Psoas muscle (tissue), 8 donors: Measurements from ENCODE around the gene CBY3. TPM values are rescaled to one million over a fixed set of nuclear protein-coding genes. Genes with fewer than 3 reads are reported as not detected.
"Not testable (repeated sequence)": the region's sequence is repeated elsewhere in the genome, so short reads cannot be mapped to it uniquely, and the experiment has no call there.

Source experiments
- ATAC-seq, 4 donors: fragments of 200-7000 bp; cut with Tn5 transposase; one replicate each; pipeline ENCODE4 v1.9.1; 2020; ENCODE audit warnings: moderate library complexity in 3 of 4, mild to moderate bottlenecking in 2 of 4
- DNase-seq, 2 donors: peaks; one replicate each; pipeline ENCODE4 v3.0.0-alpha.2; 2020
- H3K27ac ChIP-seq: fragments of 200-600 bp; one replicate; pipeline ENCODE4 v1.8.0; 2022
- H3K27me3 ChIP-seq, 3 donors: fragments of 200-600 bp in 1 of 3; one replicate each; pipeline versions ENCODE4 v1.6.1 to v1.8.0; 2013 to 2022; ENCODE audit warnings: low read length in 2 of 3, mild to moderate bottlenecking in 2 of 3, moderate library complexity in 1 of 3; ENCODE audit not compliant: insufficient read depth in 3 of 3
- H3K36me3 ChIP-seq, 2 donors: fragments of 200-600 bp in 1 of 2; one replicate each; pipeline versions ENCODE4 v1.6.1 to v1.8.0; 2013 to 2022; ENCODE audit warnings: low read depth in 1 of 2, mild to moderate bottlenecking in 1 of 2, moderate library complexity in 1 of 2; ENCODE audit not compliant: insufficient read depth in 1 of 2
- H3K4me1 ChIP-seq: fragments of 200-600 bp; one replicate; pipeline ENCODE4 v1.8.0; 2022
- H3K4me3 ChIP-seq: fragments of 200-600 bp; one replicate; pipeline ENCODE4 v1.8.0; 2022; ENCODE audit warnings: mild to moderate bottlenecking
- H3K9me3 ChIP-seq: fragments of 200-600 bp; one replicate; pipeline ENCODE4 v1.8.0; 2022
- WGBS, 3 donors: extraction: QIAGEN DNeasy Blood & Tissue Kit; methylation state at CpG; one replicate each; pipeline versions ENCODE4 v1.1.6 to v1.1.7; 2013; 5-methylcytosine and 5-hydroxymethylcytosine counted together
- intact Hi-C, 2 donors: fragments of 100-400 bp; cut with DNase I; formaldehyde crosslinking; loops; one replicate each; pipeline versions ENCODE4 v1.11.0 to v1.14.2; 2022
- polyA plus RNA-seq, 3 donors: library from polyadenylated mRNA; stranded (reverse); fragments of 200-250 nt; gene quantifications; one replicate each; pipeline ENCODE4 v1.2.3, GENCODE V29; 2013
- total RNA-seq, 4 donors: library from RNA; stranded (reverse); fragmentation: NEBNext Ultra II Directional in 2 of 4; extraction: Animal tissue kit (Norgen Biotek cat#: 25700) in 2 of 4; gene quantifications; one replicate each; pipeline versions ENCODE4 v1.2.1 to v1.2.4, GENCODE V29; 2021 to 2023
- TF ChIP-seq, protein P1 (sequence below): fragments of 200-600 bp; IDR thresholded peaks from one replicate; pipeline ENCODE4 v1.8.0; 2022; ENCODE audit warnings: antibody characterized with exemption
- donor health status: healthy with polysubstance abuse.
- donor health status: DM: no; HTN: no; CAD: no; lungs with moderate emphysema.
- donor health status: Bipolar disorder and iron deficiency.
- donor health status: healthy.
- donor health status: DM: yes; HTN: yes; CAD: no.
- donor health status: DM: no; HTN: no; CAD: no.
- donor health status: DM: no; HTN: no; CAD: no.
- donor health status: DM: yes; HTN: yes; CAD: no.

Gene CBY3
- total and polyA plus RNA-seq, 7 donors: 0.16 TPM; not detected in 6

DNA sequence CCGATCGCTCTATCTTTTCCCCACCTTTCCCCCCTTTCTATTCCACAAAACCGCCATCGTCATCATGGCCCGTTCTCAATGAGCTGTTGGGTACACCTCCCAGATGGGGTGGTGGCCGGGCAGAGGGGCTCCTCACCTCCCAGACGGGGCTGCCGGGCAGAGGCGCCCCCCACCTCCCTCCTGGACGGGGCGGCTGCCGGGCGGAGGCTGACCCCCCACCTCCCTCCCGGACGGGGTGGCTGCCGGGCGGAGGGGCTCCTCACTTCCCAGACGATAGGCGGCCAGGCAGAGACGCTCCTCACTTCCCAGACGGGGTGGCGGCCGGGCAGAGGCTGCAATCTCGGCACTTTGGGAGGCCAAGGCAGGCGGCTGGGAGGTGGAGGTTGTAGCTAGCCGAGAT, 30.6 kb downstream of the CBY3 start:
- not testable (repeated sequence) for H3K4me3 ChIP-seq

GRCh38 chr5:179649166-179649703, 31.6 kb downstream of the CBY3 start:
- intact Hi-C loops, H3K9me3 ChIP-seq, H3K27me3 ChIP-seq, DNase-seq, H3K4me3 ChIP-seq, H3K27ac ChIP-seq, H3K36me3 ChIP-seq, ATAC-seq, H3K4me1 ChIP-seq: not testable (repeated sequence)
- 70 to 82% (median 72%) methylated on average over 6 to 10 of the region's 10 CpGs for WGBS, 3 donors

More for the DNA sequence above, 30.6 kb downstream of the CBY3 start:
- 93 to 98% (median 95%) methylated on average over 10 to 25 of the region's 26 CpGs for WGBS, 3 donors
- H3K27me3 ChIP-seq, H3K36me3 ChIP-seq, H3K4me1 ChIP-seq, H3K9me3 ChIP-seq, intact Hi-C loops, ATAC-seq, DNase-seq, H3K27ac ChIP-seq: not testable (repeated sequence)

DNA sequence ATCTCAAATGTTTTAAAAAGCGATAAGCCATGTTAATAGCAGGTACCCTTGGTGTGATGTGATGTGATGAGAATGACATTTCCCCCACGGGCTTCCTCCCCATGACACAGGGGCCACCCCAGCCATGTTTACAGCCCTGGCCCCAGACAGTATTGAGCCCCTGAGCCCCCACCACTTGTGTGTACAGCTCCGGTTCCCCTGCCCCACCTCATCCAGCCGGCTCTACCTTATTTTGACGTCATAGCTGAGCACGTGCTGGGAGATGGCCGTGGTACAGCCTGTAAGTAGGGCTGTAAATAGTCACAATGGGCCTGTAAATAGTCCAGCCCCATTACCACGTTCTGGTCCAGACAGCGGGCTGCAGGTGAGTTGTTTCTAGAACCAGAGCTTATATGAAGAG, 32.4 kb downstream of the CBY3 start:
- no peak overlapping the region for H3K27ac ChIP-seq
- no peaks in the 10 kb centered on the region for H3K36me3 ChIP-seq
- H3K9me3 ChIP-seq: no peaks in the 10 kb centered on the region
- intact Hi-C loops: no loop called here
- DNase-seq: no peak
- no peaks in the 10 kb centered on the region for H3K27me3 ChIP-seq
- H3K4me1 ChIP-seq: no peaks in the 10 kb centered on the region
- 70 to 79% (median 74%) methylated on average over 9 of the region's 9 CpGs for WGBS, 3 donors
- no peak overlapping the region for H3K4me3 ChIP-seq
- ATAC-seq: no peak
- TF ChIP-seq, protein P1, sequence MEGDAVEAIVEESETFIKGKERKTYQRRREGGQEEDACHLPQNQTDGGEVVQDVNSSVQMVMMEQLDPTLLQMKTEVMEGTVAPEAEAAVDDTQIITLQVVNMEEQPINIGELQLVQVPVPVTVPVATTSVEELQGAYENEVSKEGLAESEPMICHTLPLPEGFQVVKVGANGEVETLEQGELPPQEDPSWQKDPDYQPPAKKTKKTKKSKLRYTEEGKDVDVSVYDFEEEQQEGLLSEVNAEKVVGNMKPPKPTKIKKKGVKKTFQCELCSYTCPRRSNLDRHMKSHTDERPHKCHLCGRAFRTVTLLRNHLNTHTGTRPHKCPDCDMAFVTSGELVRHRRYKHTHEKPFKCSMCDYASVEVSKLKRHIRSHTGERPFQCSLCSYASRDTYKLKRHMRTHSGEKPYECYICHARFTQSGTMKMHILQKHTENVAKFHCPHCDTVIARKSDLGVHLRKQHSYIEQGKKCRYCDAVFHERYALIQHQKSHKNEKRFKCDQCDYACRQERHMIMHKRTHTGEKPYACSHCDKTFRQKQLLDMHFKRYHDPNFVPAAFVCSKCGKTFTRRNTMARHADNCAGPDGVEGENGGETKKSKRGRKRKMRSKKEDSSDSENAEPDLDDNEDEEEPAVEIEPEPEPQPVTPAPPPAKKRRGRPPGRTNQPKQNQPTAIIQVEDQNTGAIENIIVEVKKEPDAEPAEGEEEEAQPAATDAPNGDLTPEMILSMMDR: no peak

DNA sequence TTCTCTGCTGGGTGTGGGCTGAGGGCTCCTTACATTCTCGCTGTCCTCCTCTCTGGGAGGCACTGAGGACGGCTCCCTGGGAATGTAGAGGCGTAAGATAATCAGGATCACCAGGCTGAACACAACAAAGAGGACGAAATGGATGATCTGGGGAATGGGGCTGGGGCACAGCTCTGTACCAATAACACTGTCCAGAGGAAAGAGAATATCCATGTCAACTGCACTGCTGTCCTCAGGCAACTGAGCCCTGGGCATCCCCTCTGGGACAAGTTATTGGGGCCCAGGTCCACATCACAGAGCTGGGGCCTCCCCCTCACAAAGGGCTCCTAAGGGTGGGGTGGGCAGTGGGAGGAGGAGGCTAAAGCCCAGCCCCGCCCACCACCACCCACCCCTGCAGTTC, 36.1 kb downstream of the CBY3 start:
- DNase-seq, H3K27ac ChIP-seq, ATAC-seq, intact Hi-C loops, H3K27me3 ChIP-seq, H3K4me3 ChIP-seq, H3K4me1 ChIP-seq, H3K9me3 ChIP-seq, H3K36me3 ChIP-seq: not testable (repeated sequence)
- 75 to 80% (median 78%) methylated on average over 4 to 5 of the region's 5 CpGs for WGBS, 3 donors

DNA sequence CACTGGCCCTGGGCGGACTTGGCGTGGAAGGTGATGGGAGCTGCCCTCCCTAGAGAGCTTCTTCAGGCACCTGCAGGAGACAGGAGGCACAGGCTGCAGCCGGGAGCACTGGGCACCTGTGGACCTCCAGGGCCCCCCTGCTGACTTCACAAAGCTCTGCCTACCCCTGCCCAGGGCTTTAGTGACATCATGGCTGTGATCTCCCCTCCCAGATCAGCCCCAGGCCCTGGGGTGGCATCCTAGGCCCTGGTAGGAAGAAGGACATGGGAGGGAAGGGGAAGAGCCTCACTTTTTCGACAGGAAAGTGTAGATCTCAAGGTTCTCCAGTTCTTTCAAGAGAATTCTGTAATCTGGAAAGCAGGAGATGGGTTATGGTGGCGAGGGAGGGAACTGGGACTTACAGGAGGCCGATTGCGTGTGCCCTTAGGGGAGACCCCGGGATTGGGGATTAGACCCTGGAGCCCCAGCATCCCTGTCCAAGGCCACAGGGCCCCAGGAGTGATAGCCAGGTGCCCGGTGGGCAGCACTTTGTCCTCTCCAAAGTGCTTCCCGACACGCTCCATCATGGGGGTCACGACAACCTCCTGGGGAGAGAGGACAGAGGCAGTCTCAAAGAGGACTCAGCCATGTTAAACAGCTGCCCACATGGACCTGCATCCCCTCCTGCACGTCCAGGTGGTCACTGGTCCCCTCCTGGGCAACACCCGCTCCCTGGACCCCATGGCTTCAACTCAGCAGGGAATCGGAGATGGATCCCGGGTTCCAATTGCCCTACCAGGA, 37.5 kb downstream of the CBY3 start:
- DNase-seq, H3K27me3 ChIP-seq, intact Hi-C loops, H3K27ac ChIP-seq, ATAC-seq, H3K36me3 ChIP-seq, H3K9me3 ChIP-seq, H3K4me3 ChIP-seq, H3K4me1 ChIP-seq: not testable (repeated sequence)
- WGBS, 3 donors: 83 to 88% (median 84%) methylated on average over 14 to 15 of the region's 16 CpGs

DNA sequence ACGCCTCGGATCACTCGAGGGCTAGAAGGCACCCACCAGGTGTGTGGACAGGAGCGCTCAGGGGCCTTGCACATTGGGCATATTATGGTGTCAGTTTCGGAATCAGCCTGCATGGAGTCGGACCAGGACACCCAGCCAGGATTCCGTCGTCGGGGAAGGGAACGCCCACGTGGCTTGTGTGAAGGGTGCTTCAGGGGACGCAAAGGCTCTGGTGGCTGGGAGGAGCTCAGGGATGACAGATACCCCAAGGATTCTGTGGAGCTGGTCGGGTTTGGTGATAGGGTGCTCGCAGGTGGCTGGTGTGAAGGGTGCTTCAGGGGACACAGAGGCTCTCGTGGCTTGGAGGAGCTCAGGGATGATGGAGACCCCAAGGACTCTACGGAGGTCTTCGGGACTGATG, 38.2 kb downstream of the CBY3 start:
- H3K27me3 ChIP-seq, H3K9me3 ChIP-seq, DNase-seq, H3K36me3 ChIP-seq, H3K27ac ChIP-seq, H3K4me1 ChIP-seq, H3K4me3 ChIP-seq, intact Hi-C loops, ATAC-seq: not testable (repeated sequence)
- WGBS, 3 donors: 80 to 84% (median 84%) methylated on average over 13 to 17 of the region's 17 CpGs

DNA sequence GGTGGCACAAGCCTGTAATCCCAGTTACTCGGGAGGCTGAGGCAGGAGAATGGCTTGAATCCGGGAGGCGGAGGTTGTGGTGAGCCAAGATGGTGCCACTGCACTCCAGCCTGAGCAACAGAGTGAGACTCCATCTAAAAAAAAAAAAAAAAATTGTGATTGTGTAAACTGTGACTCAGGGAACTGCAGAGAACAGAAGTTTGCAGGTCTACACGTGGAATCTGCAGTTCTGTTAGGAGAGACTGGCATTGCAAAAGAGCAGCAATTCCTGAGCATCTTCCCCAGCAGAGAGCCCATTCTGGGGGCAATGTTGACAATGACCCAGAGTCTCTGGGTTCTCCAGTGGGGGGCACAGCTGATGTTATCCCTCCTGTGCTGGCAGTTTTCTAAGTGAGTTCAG, 39.1 kb downstream of the CBY3 start:
- H3K4me1 ChIP-seq, H3K27me3 ChIP-seq, intact Hi-C loops, H3K27ac ChIP-seq, H3K9me3 ChIP-seq, ATAC-seq, H3K36me3 ChIP-seq, DNase-seq, H3K4me3 ChIP-seq: not testable (repeated sequence)
- 0% methylated on average over 1 of the region's 4 CpGs; no CpG with 5 or more reads in 2 of the 3 donors for WGBS, 3 donors

DNA sequence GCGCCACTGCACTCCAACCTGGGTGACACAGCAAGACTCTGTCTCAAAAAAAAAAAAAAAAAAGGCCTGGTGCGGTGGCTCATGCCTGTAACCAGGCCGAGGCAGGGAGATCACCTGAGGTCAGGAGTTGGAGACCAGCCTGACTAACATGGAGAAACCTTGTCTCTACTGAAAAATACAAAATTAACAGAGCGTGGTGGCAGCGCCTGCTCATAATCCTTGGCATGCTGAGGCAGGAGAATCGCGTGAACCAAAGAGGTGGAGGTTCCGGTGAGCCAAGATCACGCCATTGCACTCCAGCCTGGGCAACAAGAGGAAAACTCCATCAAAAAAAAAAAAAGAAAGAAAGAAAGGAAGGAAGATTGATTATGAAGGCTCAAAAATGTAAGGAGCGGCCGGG, 41.5 kb downstream of the CBY3 start:
- WGBS, 3 donors: 93 to 95% (median 95%) methylated on average over 10 to 11 of the region's 11 CpGs
- H3K27me3 ChIP-seq, H3K4me3 ChIP-seq, ATAC-seq, H3K36me3 ChIP-seq, H3K9me3 ChIP-seq, DNase-seq, intact Hi-C loops, H3K4me1 ChIP-seq, H3K27ac ChIP-seq: not testable (repeated sequence)

DNA sequence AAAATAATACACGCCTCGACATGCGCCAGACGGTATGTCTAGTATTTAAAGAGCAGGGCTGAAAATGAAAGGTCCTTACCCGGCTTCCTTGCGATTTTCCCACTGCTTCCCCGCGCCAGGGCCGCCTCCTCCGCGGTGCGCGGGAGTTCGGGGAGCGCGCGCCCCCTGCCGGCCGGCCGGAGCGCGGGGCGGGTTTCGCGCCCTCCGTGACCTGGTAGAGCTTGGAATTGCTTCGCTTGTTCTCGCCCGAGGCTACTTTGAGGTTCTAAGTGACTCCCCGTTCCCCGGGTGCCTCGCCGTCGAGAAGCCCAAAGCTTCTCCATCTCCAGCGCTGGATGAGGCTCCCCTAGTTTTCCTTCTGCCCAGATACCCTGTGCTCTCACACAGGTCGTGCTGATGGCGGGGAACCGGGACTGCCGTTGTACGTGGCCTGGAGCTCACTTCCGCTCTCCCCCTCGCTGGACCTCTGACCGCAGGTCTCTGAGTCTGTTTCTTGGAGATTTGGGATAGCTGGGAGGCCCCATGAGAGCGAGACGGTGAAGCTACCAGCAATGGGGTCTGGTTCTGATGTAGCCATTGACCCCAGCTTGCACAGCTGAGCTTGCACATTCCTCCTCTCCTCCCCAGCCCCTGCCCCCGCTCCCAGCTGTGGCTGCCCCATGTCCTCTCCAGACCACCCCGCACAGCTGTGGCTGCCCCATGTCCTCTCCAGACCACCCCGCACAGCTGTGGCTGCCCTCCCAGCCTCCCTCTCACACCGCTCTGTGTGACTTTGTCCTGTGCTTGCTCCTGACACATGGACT, 46.3 kb downstream of the CBY3 start:
- 2 to 4% methylated on average over 9 of the region's 49 CpGs; no CpG with 5 or more reads in 1 of the 3 donors for WGBS, 3 donors
- DNase-seq, H3K9me3 ChIP-seq, intact Hi-C loops, H3K36me3 ChIP-seq, H3K27me3 ChIP-seq, H3K27ac ChIP-seq, H3K4me1 ChIP-seq: not testable (repeated sequence)
- peak overlapping the region; percentile 46 for H3K4me3 ChIP-seq
- peak; percentile 97 to 98 (median 97) for ATAC-seq
